ENCODE data around the gene OPALIN.

OPALIN gene

DNA sequence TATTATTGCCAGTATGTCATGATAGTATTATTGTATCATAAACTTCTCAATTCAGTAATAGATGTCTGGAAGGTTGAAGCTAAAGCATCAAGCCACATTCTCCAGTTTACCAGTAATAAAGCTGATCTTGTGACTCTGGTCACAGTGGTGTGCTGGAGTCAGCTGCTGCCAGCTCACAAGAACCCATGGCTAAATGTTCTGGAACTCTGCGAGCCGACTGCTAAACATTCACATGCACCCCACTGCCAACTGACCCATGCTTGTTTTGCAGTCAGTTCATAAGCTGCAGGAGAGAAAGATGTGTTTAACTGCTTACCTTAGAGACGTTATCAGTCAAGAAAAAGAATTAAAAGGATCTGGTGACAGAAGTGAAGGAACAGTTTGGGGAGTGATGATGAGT lies 60.4 kb downstream of the OPALIN start:
- no peak for DNase-seq (ENCODE audit: low read depth)

DNA sequence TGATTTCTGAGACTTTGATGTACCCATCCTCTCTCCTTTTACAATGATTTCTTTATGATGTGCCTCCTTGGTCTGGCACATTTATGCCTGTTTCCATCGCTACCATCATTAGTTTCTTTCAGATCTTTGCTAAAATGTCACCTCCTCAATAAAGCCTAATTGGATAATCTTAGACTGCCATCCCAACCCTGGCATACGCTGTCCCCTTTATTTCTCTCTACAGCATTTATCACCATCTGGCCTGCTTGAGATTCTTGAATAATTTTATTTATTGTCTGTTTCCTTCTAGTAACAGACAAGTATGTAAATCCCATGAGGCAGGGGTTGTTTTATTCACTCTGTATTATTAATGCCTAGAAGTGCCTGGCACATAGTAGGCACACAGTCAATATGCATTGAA lies 61.3 kb downstream of the OPALIN start:
- no peak overlapping the region for H3K4me3 ChIP-seq (ENCODE audit: low read depth, low read length)
- no peak for DNase-seq (ENCODE audit: low read depth)
- TF ChIP-seq, protein P1, sequence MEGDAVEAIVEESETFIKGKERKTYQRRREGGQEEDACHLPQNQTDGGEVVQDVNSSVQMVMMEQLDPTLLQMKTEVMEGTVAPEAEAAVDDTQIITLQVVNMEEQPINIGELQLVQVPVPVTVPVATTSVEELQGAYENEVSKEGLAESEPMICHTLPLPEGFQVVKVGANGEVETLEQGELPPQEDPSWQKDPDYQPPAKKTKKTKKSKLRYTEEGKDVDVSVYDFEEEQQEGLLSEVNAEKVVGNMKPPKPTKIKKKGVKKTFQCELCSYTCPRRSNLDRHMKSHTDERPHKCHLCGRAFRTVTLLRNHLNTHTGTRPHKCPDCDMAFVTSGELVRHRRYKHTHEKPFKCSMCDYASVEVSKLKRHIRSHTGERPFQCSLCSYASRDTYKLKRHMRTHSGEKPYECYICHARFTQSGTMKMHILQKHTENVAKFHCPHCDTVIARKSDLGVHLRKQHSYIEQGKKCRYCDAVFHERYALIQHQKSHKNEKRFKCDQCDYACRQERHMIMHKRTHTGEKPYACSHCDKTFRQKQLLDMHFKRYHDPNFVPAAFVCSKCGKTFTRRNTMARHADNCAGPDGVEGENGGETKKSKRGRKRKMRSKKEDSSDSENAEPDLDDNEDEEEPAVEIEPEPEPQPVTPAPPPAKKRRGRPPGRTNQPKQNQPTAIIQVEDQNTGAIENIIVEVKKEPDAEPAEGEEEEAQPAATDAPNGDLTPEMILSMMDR (IDR thresholded peaks at IDR 0.05; ENCODE audit: low read depth, low read length, missing control alignments): no peak

More for the DNA sequence above, 60.4 kb downstream of the OPALIN start:
- TF ChIP-seq, protein P1 (IDR thresholded peaks at IDR 0.05; ENCODE audit: low read depth, low read length, missing control alignments): no peak
- no peak overlapping the region for H3K4me3 ChIP-seq (ENCODE audit: low read depth, low read length)

DNA sequence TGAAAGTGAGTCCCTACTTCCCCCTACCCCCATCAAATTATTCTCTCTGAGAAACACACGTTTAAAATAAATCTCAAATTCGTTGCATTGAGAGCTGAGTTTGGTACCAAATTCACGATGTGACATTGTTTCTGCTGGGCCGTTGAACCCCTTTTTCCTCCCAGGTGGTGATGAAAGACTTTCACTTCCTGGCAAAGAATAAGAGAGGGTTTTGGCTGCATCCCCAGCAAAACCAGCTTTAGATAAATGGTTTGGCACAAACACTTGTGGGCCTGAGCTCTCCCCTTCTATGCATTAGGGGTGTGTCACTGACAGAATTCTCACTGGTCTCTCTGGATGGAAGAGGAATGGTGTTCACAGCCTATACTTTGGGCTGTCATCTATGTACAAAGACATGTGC lies 63.3 kb downstream of the OPALIN start:
- TF ChIP-seq, protein P1 (IDR thresholded peaks at IDR 0.05; ENCODE audit: low read depth, low read length, missing control alignments): no peak
- no peak for DNase-seq (ENCODE audit: low read depth)
- no peak overlapping the region for H3K4me3 ChIP-seq (ENCODE audit: low read depth, low read length)
